GM18498 (cell line): ENCODE results near the gene TRIM6.
A peak's percentile ranks its signal among the peaks of the same experiment; 100 is the strongest.
"Not testable (repeated sequence)": the region's sequence is repeated elsewhere in the genome, so short reads cannot be mapped to it uniquely, and the experiment has no call there.

Experiments
- ATAC-seq: cut with Tn5 transposase; IDR thresholded peaks from one replicate; pipeline ENCODE4 v1.9.1; 2021; ENCODE audit warnings: mild to moderate bottlenecking, moderate library complexity; ENCODE audit not compliant: unreplicated experiment

TRIM6 gene

GRCh38 chr11:5603326-5603725 lies 6.9 kb downstream of the TRIM6 start:
- ATAC-seq = no peak

- no peak for ATAC-seq
These were observed 8.5 kb downstream of the TRIM6 start for GRCh38 chr11:5604896-5605295.

GRCh38 chr11:5605849-5606248 lies 9.4 kb downstream of the TRIM6 start:
- no peak for ATAC-seq

- ATAC-seq = no peak
These were observed 12.4 kb downstream of the TRIM6 start for GRCh38 chr11:5608808-5609207.

- ATAC-seq = no peak
These were observed 14.0 kb downstream of the TRIM6 start for GRCh38 chr11:5610446-5610845.

GRCh38 chr11:5611627-5612026 lies 15.2 kb downstream of the TRIM6 start:
- ATAC-seq = no peak

GRCh38 chr11:5618807-5619206 lies 22.4 kb downstream of the TRIM6 start:
- ATAC-seq = no peak

GRCh38 chr11:5620651-5621521 lies 24.4 kb downstream of the TRIM6 start:
- no peak for ATAC-seq

GRCh38 chr11:5621580-5621979 lies 25.1 kb downstream of the TRIM6 start:
- ATAC-seq = no peak

GRCh38 chr11:5622802-5623201 lies 26.4 kb downstream of the TRIM6 start:
- no peak for ATAC-seq

GRCh38 chr11:5624489-5625279 lies 28.2 kb downstream of the TRIM6 start, which contains the start of gene TRIM34:
Gene TRIM34 (plus strand): TSS chr11:5625001. CDS start chr11:5632332, 7,331 bp downstream.
- peak; percentile 97 for ATAC-seq

- no peak for ATAC-seq
These were observed 28.8 kb downstream of the TRIM6 start for GRCh38 chr11:5625281-5625680.

GRCh38 chr11:5626196-5626595 lies 29.8 kb downstream of the TRIM6 start:
- ATAC-seq = no peak

GRCh38 chr11:5631417-5631816 lies 35.0 kb downstream of the TRIM6 start:
- peak; percentile 25 for ATAC-seq

GRCh38 chr11:5631969-5632635 lies 35.7 kb downstream of the TRIM6 start:
- ATAC-seq = peak; percentile 96

- ATAC-seq = no peak
These were observed 43.5 kb downstream of the TRIM6 start for GRCh38 chr11:5639953-5640352.

GRCh38 chr11:5643585-5643984 lies 47.1 kb downstream of the TRIM6 start:
- no peak for ATAC-seq

- ATAC-seq = no peak
These were observed 49.7 kb downstream of the TRIM6 start for GRCh38 chr11:5646139-5646538.

GRCh38 chr11:5655474-5655873 lies 59.0 kb downstream of the TRIM6 start:
- no peak for ATAC-seq

- not testable (repeated sequence) for ATAC-seq
These were observed 60.5 kb downstream of the TRIM6 start for GRCh38 chr11:5656956-5657355.

- ATAC-seq = no peak
These were observed 61.9 kb downstream of the TRIM6 start for GRCh38 chr11:5658318-5658717.
